ENCODE results near the gene SPEM1.
"Not testable (repeated sequence)": the region's sequence is repeated elsewhere in the genome, so short reads cannot be mapped to it uniquely, and the experiment has no call there.

The SPEM1 gene

GRCh38 chr17:7463372-7463846 is 43.3 kb downstream of the SPEM1 start:
- Mint-ChIP-seq H3K4me1 (peaks cover 18% of the 10 kb centered on the region), H3K27ac (peak overlapping the region; percentile 69), H3K4me3 (no peak overlapping the region), H3K9me3 (no peaks in the 10 kb centered on the region), H3K36me3 (peaks cover 90% of the 10 kb centered on the region)
- ATAC-seq (no peak), DNase-seq (ENCODE audit: low spot score in 2 of 2) (no peak)

GRCh38 chr17:7464081-7464480 is 44.0 kb downstream of the SPEM1 start:
- H3K27ac Mint-ChIP-seq, result peak overlapping the region; percentile 69
- ATAC-seq (no peak), DNase-seq (ENCODE audit: low spot score in 2 of 2) (no peak)
- no peak overlapping the region for H3K4me3 Mint-ChIP-seq
- no peaks in the 10 kb centered on the region for H3K9me3 Mint-ChIP-seq
- H3K4me1 Mint-ChIP-seq, result peaks cover 18% of the 10 kb centered on the region
- H3K36me3 Mint-ChIP-seq, result peaks cover 85% of the 10 kb centered on the region

GRCh38 chr17:7465597-7466275 is 45.6 kb downstream of the SPEM1 start:
- ATAC-seq, result no peak
- Mint-ChIP-seq H3K36me3 (peaks cover 78% of the 10 kb centered on the region), H3K4me3 (no peak overlapping the region), H3K9me3 (no peaks in the 10 kb centered on the region), H3K27ac (peak overlapping the region; percentile 73), H3K4me1 (peaks cover 18% of the 10 kb centered on the region)
- DNase-seq (ENCODE audit: low spot score in 2 of 2), result no peak

DNA sequence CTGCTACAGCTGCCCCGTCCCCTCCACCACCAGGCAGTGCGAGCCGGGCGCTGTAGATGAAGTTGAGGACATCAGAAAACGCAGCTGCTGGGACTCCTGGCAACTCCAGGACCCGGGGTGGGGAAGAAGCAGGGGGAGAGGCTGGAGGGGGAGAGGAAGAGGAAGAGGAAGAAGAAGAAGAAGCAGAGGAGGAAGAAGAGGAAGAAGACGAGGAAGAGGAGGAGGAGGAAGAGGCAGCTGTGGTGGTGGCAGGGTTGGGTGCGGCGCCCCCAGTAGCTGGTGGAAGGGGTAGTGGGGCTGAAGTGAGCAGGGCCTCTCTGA is 46.2 kb downstream of the SPEM1 start:
- peaks cover 15% of the 10 kb centered on the region for H3K4me1 Mint-ChIP-seq
- H3K27ac Mint-ChIP-seq, result peak overlapping the region; percentile 73
- no peak overlapping the region for H3K4me3 Mint-ChIP-seq
- ATAC-seq (no peak), DNase-seq (ENCODE audit: low spot score in 2 of 2) (no peak)
- no peaks in the 10 kb centered on the region for H3K9me3 Mint-ChIP-seq
- H3K36me3 Mint-ChIP-seq, result peaks cover 72% of the 10 kb centered on the region

DNA sequence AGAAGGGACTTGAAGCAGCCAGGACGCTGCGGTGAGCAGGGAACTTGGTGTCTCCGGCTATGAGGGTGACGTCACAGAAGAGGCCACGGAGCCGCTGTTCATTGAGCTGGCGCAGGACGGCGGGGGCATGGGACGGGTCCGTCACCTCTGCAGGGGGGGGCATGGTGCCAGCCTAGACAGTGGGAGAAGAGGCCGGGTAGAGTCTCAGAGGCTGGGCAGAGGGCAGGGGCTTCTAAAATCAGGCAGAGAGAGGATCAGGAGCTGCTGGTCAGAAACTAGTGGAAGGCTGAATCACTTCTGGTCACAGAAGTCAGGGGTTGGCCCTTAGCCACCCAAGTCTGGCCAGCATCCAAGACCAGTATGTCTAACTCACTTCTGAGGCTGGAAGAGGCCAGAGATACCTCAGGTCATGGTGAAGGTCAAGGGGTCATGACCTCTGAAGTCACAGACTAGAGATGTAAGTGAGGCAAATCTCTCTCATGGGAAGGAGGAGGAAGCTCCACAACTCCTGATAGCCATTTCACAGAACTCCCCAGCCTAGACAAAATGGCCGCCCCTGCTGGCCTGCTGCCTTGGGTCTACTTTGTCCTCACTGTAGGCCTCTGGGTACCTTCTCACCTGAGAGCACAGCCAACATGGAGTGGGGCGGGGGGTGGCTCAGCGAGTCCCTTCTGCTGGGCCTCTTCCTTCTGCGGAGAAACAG is 46.7 kb downstream of the SPEM1 start:
- no peak for DNase-seq (ENCODE audit: low spot score in 2 of 2)
- peak overlapping the region; percentile 73 for H3K27ac Mint-ChIP-seq
- no peak overlapping the region for H3K4me3 Mint-ChIP-seq
- peaks cover 18% of the 10 kb centered on the region for H3K4me1 Mint-ChIP-seq
- peaks cover 67% of the 10 kb centered on the region for H3K36me3 Mint-ChIP-seq
- no peaks in the 10 kb centered on the region for H3K9me3 Mint-ChIP-seq
- peak; percentile 9 for ATAC-seq

- no peak overlapping the region for H3K27ac Mint-ChIP-seq
- peaks cover 60% of the 10 kb centered on the region for H3K36me3 Mint-ChIP-seq
- no peak for ATAC-seq
- H3K9me3 Mint-ChIP-seq, result no peaks in the 10 kb centered on the region
- peaks cover 22% of the 10 kb centered on the region for H3K4me1 Mint-ChIP-seq
- DNase-seq (ENCODE audit: low spot score in 2 of 2), result no peak
- no peak overlapping the region for H3K4me3 Mint-ChIP-seq
Measured at GRCh38 chr17:7467498-7467897, 47.4 kb downstream of the SPEM1 start.

- H3K27ac Mint-ChIP-seq, result no peak overlapping the region
- peaks cover 52% of the 10 kb centered on the region for H3K36me3 Mint-ChIP-seq
- H3K9me3 Mint-ChIP-seq, result no peaks in the 10 kb centered on the region
- no peak for ATAC-seq
- H3K4me1 Mint-ChIP-seq, result peaks cover 22% of the 10 kb centered on the region
- no peak for DNase-seq (ENCODE audit: low spot score in 2 of 2)
- no peak overlapping the region for H3K4me3 Mint-ChIP-seq
Measured at GRCh38 chr17:7468290-7468689, 48.2 kb downstream of the SPEM1 start.

DNA sequence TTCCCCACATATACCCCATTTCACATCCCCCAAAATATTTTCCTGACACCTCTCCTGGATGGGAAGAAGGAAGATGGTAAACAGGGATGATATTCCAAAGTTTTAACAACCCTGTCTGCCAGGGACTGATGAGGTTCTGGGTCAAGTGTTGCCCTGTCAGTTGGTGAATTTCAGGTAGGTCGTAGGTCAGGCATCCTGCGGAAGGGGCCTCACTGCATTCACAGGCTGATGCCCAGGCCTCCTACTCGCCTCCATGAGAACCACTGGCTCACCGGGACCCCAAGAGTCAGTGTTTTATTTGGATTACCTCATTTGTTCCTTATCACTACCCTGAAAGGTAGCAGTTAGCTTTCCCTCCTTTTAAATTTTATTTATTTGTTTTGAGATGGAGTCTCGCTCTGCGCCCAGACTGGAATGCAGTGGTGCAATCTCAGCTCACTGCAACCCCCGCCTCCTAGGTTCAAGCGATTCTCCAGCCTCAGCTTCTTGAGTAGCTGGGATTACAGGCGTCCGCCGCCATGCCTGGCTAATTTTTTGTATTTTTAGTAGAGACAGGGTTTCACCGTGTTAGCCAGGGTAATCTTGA is 48.8 kb downstream of the SPEM1 start:
- no peak for DNase-seq (ENCODE audit: low spot score in 2 of 2)
- H3K4me1 Mint-ChIP-seq, result peaks cover 22% of the 10 kb centered on the region
- H3K27ac Mint-ChIP-seq, result no peak overlapping the region
- H3K36me3 Mint-ChIP-seq, result peaks cover 48% of the 10 kb centered on the region
- no peak for ATAC-seq
- H3K9me3 Mint-ChIP-seq, result no peaks in the 10 kb centered on the region
- H3K4me3 Mint-ChIP-seq, result no peak overlapping the region

DNA sequence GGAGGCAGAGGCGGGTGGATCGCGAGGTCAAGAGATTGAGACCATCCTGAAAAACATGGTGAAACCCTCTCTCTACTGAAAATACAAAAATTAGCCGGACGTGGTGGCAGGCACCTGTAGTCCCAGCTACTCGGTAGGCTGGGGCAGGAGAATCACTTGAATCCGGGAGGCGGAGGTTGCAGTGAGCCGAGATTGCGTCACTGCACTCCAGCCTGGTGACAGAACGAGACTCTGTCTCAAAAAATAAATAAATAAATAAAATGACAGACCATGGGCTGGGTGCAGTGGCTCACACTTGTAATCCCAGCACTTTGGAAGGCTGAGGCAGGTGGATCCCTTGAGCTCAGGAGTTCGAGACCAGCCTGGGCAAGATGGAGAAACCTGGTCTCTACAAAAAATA is 49.7 kb downstream of the SPEM1 start:
- H3K27ac Mint-ChIP-seq; ATAC-seq; H3K9me3 Mint-ChIP-seq; DNase-seq (ENCODE audit: low spot score in 2 of 2); H3K4me3 Mint-ChIP-seq: not testable (repeated sequence)
- peaks cover 48% of the 10 kb centered on the region for H3K36me3 Mint-ChIP-seq
- H3K4me1 Mint-ChIP-seq, result peaks cover 22% of the 10 kb centered on the region

DNA sequence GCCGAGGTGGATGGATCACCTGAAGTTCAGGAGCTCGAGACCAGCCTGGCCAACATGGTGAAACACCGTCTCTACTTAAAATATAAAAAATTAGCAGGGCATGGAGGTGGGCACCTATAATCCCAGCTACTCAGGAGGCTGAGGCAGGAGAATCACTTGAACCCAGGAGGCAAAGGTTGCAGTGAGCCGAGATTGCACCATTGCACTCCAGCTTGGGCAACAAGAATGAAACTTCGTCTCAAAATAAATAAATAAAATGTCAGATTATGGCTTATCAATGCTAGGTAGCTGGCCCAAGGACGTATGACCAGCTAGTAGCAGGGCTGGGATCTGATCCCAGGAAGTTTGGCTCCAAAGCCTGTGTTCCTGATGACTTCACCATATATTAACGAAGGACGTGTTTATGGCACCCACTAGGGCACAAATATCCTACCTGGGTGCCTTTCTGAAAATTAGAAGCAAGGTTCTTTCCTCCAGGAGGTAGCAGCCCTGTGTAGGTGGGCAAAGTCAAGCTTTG is 50.4 kb downstream of the SPEM1 start:
- peaks cover 22% of the 10 kb centered on the region for H3K4me1 Mint-ChIP-seq
- not testable (repeated sequence) for H3K9me3 Mint-ChIP-seq; H3K4me3 Mint-ChIP-seq; ATAC-seq; H3K27ac Mint-ChIP-seq; DNase-seq (ENCODE audit: low spot score in 2 of 2)
- H3K36me3 Mint-ChIP-seq, result peaks cover 48% of the 10 kb centered on the region

Data from stimulated activated effector memory CD8-positive, alpha-beta T cell treated with anti-CD3 and anti-CD28 coated beads, Interleukin-12 subunit alpha, Interleukin-12 subunit beta, amount 100 ng/mL, for 72 hours (primary cell).